HEK293 (cell line): ENCODE measurements around the gene AHCY.
"Not testable (repeated sequence)": the region's sequence is repeated elsewhere in the genome, so short reads cannot be mapped to it uniquely, and the experiment has no call there.

Experiments used
- MZF1 ChIP-seq: fragments of 450-650 bp; formaldehyde crosslinking; IDR thresholded peaks from 2 replicates; pipeline ENCODE4 v1.5.1; 2017; ENCODE audit warnings: missing biosample characterization, missing genetic modification characterization, borderline replicate concordance
- SP7 ChIP-seq: fragments of 450-650 bp; formaldehyde crosslinking; IDR thresholded peaks from 2 replicates; pipeline ENCODE4 v1.5.1; 2016; ENCODE audit warnings: missing biosample characterization, missing genetic modification characterization
- TCF7L2 ChIP-seq: IDR thresholded peaks from 2 replicates; pipeline ENCODE4 v1.6.1; 2011; ENCODE audit warnings: low read depth, mild to moderate bottlenecking, inconsistent platforms, low read length, moderate library complexity, borderline replicate concordance
- YY1 ChIP-seq: fragments of 450-650 bp; formaldehyde crosslinking; IDR thresholded peaks from 2 replicates; pipeline ENCODE4 v1.5.1; 2018; ENCODE audit warnings: missing biosample characterization, missing genetic modification characterization
- ZNF175 ChIP-seq: fragments of 450-650 bp; formaldehyde crosslinking; IDR thresholded peaks from 2 replicates; pipeline ENCODE4 v1.5.1; 2016; ENCODE audit warnings: missing biosample characterization, missing genetic modification characterization
- ZNF23 ChIP-seq: fragments of 450-650 bp; formaldehyde crosslinking; IDR thresholded peaks from 2 replicates; pipeline ENCODE4 v1.5.1; 2016; ENCODE audit warnings: missing biosample characterization, missing genetic modification characterization, borderline replicate concordance
- ZNF433 ChIP-seq: fragments of 450-650 bp; formaldehyde crosslinking; IDR thresholded peaks from 2 replicates; pipeline ENCODE4 v1.5.1; 2016; ENCODE audit warnings: missing biosample characterization, missing genetic modification characterization, low read depth
- ZNF629 ChIP-seq: fragments of 450-650 bp; formaldehyde crosslinking; IDR thresholded peaks from 2 replicates; pipeline ENCODE4 v1.5.1; 2017; ENCODE audit warnings: missing biosample characterization, missing genetic modification characterization
- ZNF707 ChIP-seq: fragments of 450-650 bp; formaldehyde crosslinking; IDR thresholded peaks from 2 replicates; pipeline ENCODE4 v1.5.1; 2016; ENCODE audit warnings: missing biosample characterization, missing genetic modification characterization
- ZNF777 ChIP-seq: fragments of 450-650 bp; formaldehyde crosslinking; IDR thresholded peaks from 2 replicates; pipeline ENCODE4 v1.5.1; 2017; ENCODE audit warnings: missing biosample characterization, missing genetic modification characterization, borderline replicate concordance
- ZSCAN23 ChIP-seq: fragments of 450-650 bp; formaldehyde crosslinking; IDR thresholded peaks from 2 replicates; pipeline ENCODE4 v1.5.1; 2016; ENCODE audit warnings: missing biosample characterization, missing genetic modification characterization
- TF ChIP-seq, protein P1 (sequence below): fragments of 450-650 bp; formaldehyde crosslinking; IDR thresholded peaks from 2 replicates; pipeline ENCODE4 v1.5.1; 2016; ENCODE audit warnings: missing biosample characterization, missing genetic modification characterization

DNA sequence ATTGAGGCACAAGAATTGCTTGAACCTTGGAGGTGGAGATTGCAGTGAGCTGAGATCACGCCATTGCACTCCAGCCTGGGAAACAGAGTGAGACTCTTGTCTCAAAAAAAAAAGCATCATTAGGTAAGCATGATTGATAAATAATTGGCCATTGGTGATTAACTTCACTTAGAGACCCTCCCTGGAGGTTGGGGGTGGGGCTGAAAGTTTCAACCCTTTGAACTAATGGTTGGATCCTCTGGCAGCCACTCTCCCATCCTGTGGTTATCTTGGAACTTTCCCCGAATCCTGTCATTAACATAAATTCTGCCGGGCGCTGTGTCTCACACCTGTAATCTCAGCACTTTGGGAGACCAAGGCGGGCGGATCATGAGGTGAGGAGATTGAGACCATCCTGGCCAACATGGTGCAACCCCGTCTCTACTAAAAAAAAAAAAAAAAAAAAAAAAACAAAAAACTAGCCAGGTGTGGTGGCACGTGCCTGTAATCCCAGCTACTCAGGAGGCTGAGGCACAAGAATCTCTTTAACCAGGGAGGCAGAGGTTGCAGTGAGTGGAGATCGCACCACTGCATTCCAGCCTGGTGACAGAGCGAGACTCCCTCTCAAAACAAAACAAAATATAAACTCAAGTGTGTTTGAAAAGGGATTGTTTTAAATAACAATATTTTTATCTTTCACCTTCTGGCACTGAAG lies 42.8 kb upstream of the AHCY start:
- TF ChIP-seq, protein P1, sequence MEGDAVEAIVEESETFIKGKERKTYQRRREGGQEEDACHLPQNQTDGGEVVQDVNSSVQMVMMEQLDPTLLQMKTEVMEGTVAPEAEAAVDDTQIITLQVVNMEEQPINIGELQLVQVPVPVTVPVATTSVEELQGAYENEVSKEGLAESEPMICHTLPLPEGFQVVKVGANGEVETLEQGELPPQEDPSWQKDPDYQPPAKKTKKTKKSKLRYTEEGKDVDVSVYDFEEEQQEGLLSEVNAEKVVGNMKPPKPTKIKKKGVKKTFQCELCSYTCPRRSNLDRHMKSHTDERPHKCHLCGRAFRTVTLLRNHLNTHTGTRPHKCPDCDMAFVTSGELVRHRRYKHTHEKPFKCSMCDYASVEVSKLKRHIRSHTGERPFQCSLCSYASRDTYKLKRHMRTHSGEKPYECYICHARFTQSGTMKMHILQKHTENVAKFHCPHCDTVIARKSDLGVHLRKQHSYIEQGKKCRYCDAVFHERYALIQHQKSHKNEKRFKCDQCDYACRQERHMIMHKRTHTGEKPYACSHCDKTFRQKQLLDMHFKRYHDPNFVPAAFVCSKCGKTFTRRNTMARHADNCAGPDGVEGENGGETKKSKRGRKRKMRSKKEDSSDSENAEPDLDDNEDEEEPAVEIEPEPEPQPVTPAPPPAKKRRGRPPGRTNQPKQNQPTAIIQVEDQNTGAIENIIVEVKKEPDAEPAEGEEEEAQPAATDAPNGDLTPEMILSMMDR (tag by site-specific recombination), result not testable (repeated sequence)
- not testable (repeated sequence) for TF ChIP-seq ZNF707 (tag by site-specific recombination); TCF7L2; ZSCAN23; ZNF777 (tag by site-specific recombination); ZNF23; ZNF629; ZNF175 (tag by site-specific recombination); SP7 (tag by site-specific recombination); MZF1 (tag by site-specific recombination); YY1; ZNF433 (tag by site-specific recombination)
